VCaP (cell line): Measurements from ENCODE around the gene KRTAP12-1.

Source experiments
- H3K27ac ChIP-seq: fragments of 450-650 bp; 2 replicates; pipeline ENCODE4 v1.5.1; 2017
- TF ChIP-seq, protein P1 (sequence below): fragments of 450-650 bp; conservative IDR thresholded peaks from 2 replicates; pipeline ENCODE4 v1.5.1; 2017; ENCODE audit warnings: mild to moderate bottlenecking, moderate library complexity

KRTAP12-1 gene

DNA sequence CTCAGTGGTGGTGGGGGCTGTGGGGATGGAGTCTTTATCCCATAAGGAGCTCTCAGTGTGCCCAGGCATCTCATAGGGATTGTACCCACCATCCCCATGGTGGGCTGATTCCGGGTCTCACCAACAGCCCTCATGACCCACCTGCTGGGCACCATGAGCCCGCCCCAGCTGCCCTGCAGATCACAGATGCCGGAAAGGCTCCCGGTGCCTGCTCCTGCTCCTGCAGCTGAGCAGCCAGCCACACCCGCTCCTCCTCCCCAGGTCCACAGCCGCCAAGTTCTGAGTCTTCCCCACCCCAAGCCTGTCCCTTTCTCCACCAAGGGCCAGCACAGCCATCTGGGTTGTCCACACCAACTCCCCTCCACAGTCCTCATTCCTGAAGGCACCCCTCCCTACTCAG is 44.9 kb upstream of the KRTAP12-1 start:
- TF ChIP-seq, protein P1, sequence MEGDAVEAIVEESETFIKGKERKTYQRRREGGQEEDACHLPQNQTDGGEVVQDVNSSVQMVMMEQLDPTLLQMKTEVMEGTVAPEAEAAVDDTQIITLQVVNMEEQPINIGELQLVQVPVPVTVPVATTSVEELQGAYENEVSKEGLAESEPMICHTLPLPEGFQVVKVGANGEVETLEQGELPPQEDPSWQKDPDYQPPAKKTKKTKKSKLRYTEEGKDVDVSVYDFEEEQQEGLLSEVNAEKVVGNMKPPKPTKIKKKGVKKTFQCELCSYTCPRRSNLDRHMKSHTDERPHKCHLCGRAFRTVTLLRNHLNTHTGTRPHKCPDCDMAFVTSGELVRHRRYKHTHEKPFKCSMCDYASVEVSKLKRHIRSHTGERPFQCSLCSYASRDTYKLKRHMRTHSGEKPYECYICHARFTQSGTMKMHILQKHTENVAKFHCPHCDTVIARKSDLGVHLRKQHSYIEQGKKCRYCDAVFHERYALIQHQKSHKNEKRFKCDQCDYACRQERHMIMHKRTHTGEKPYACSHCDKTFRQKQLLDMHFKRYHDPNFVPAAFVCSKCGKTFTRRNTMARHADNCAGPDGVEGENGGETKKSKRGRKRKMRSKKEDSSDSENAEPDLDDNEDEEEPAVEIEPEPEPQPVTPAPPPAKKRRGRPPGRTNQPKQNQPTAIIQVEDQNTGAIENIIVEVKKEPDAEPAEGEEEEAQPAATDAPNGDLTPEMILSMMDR, result no peak
- H3K27ac ChIP-seq, result no peak overlapping the region

DNA sequence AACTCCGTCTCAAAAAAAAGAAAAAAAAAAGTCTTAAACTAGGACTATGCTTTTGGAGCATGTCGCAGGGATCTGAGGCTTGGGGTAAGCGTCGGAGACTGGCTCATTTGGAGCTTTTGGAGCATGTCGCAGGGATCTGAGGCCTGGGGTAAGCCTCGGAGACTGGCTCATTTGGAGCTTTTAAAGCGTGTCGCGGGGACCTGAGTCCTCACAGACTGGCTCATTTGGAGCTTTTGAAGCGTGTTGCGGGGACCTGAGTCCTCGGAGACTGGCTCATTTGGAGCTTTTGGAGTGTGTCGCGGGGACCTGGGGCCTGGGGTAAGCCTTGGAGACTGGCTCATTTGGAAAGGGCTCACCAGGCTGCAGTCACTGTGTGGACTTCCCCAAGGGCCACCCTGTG is 43.0 kb upstream of the KRTAP12-1 start:
- H3K27ac ChIP-seq, result no peak overlapping the region
- TF ChIP-seq, protein P1, result no peak

DNA sequence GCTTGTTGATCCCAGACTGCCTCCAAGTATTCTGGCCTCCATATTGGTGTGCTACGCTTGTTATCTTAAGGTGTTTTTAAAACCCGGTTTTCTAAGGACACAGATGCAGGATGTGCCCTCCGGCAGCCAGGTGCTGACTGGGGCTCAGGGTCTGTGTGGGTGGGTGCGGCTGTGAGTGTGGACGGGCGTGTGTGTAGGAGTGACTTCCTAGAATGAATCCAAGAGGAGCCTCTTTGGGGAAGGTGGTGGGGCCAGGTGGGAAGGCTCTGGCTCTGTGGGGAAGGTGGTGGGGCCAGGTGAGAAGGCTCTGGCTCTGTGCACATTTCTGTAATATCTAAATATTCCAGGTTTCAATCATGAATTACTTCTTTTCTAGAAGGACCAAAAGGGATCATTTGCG is 42.2 kb upstream of the KRTAP12-1 start:
- TF ChIP-seq, protein P1, result no peak
- H3K27ac ChIP-seq, result no peak overlapping the region

DNA sequence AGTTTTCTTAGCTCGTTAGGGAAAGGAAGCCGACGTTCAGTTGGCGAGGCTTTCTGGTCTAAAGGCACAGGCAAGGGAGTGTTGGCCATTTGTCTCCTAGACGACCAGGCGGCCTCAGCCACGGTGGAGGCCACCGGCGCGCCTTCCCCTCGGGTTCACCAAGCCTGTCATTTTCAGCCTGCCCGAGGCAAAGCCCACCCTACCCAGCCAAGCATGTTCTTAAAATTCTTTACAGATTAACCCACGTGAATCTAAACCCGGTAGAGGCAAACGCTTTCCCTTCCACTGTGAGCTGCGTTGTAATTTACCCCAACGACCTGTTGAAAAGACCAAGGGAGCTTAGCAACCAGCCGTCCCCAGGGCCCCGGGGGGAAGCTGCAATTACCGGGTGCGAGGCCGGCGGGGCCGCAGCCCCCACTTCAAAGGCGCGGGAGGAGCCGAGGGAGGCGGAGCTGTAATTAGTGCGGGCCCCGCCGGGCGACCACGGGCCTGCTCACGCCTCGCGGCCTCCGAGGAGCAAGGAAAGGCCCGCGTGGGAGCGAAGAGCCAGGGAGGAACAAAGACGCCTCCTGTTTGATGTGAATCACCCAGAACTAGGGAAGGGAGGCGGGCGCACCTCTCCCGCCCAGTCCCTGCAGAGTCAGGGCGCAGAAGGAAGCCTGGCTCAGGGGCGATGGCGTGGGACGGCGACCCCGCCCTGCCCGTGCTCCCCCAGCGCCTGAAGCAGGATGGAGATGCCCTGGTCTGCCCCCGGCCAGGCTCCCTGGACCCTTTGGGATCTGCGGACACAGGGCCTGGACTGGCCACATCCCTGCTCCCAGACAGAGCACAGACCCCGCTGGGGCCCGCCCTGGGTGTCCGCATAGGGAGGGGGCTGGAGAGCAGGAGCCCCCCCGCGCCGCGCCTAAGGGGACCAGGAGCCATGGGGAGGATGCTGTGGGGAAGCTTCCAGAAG is 41.5 kb upstream of the KRTAP12-1 start:
- TF ChIP-seq, protein P1, result no peak
- H3K27ac ChIP-seq, result no peak overlapping the region

DNA sequence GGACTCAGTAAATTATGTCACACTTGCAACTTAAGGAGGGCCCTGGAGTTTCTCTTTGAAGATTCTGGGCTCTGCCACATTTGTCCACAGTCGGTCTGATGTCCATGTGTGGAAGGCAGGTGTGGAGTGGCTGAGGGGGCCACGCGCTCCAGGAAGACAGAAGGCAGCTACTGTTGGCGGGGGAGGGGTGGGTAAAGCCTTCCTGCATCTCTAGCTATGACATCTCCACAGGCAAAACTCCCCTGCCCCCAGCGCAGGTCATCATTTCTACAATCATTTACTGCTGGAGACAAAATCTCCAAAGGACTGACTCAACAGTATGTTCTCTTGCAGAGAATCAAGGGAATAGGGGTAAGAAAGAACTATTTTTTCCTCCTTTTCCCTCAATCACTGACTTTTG is 40.8 kb upstream of the KRTAP12-1 start:
- TF ChIP-seq, protein P1, result no peak
- H3K27ac ChIP-seq, result no peak overlapping the region

DNA sequence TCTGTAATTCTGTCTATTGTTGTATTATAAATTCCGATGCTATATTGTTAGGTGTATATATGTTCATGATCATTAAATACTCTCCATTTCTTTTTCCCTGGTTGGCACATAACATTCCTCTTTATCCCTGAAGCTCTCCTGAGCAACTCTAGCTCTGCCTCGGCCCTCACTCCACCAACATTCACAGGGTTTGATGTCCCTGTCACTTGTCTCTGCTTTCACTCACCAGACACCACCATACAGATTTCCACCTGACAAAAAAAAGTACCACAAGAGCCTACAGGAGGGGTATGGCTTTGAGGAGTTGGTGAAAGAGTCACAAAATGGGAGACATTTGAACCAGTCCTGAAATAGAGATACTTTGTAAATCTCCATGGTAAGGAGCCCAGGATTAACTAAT is 38.2 kb upstream of the KRTAP12-1 start:
- no peak overlapping the region for H3K27ac ChIP-seq
- TF ChIP-seq, protein P1, result no peak

DNA sequence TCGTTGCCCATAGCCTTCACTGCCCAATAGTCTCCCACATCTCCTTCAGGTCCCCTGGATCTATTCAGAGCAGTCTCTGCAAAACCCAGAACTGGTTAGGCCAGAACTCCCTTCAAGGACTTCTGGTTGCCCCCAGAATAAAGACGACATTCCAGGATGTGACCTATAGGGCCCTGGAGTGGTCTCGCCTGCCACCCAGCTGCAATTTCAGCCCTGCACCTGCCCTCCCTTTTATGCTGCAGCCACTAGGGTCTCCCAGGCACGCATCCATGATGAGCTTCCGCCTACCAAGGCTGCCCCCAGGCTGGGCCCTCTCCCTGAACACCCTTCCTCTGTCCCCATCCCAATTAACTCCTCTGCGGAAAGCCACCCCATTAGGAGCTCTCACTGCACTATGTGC is 36.6 kb upstream of the KRTAP12-1 start:
- H3K27ac ChIP-seq, result no peak overlapping the region
- TF ChIP-seq, protein P1, result no peak
